Midbrain (tissue), 1 donor: ENCODE results near the gene CEP170B.
A peak's percentile ranks its signal among the peaks of the same experiment; 100 is the strongest.
"Not testable (repeated sequence)": the region's sequence is repeated elsewhere in the genome, so short reads cannot be mapped to it uniquely, and the experiment has no call there.

Source experiments
- DNase-seq: peaks from one replicate; lab custom pipeline; 2025; lab: John Stamatoyannopoulos, UW

The CEP170B gene

GRCh38 chr14:104844306-104845032, 20.6 kb upstream of the CEP170B start:
- no peak for DNase-seq

DNA sequence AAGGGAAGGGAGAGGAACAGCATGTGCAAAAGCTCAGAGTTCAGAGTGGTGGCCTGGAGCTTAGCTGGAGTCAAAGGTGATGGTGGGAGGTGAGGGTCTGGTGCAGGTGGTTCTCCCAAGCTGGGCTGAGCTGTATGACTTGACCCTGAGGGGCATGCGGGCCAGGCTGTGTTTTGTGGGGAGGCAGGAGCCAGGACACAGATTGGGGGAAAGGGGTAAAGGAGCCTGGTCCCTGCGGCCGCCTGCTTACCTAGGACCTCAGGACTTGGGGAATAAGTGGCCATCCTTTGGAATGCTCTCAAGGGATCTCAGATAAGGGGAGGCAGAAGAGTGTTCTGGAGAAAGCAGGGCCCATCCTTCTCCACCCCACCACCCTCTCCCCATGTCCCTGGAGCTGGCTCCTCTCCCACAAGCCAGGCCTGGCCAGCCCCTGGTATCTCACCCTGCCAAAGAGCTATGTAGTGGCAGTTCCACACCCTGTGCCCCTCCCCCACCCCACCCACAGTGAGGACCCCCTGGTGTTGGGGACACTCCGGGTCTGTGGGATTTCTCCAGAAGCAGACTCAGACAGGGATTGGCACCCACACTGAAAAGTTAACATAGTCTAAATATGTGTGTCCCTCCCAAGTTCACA, 19.9 kb upstream of the CEP170B start:
- no peak for DNase-seq

DNA sequence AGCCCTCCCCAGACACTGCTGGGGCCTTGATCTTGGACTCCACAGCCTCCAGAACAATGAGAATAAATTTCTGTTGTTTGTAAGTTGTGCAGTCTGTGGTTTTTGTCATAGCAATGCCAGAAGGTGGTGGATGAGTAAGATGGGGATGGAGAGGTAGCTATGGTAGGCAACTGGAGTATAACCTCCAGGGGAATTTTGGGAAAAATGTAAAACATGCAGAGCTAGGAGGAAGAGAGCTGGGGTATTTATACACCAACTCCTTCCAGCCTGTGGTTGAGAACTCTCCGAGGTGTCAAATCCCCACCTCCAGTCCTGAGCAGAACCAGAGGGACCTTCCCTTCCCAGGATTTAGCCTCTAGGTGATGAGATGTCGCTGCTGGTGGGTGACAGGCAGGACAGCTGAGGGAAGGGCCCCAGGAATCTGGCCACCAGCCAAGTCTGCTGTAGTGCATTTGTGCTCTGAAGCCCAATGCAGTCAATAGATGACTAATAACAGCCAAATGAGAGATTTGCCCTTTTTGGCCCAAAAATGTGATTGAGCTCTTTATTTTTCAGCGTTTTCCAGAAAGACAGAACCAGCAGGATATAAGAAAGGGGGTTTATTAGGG, 19.1 kb upstream of the CEP170B start:
- DNase-seq: no peak

GRCh38 chr14:104852280-104852663, 12.8 kb upstream of the CEP170B start:
- DNase-seq: no peak

DNA sequence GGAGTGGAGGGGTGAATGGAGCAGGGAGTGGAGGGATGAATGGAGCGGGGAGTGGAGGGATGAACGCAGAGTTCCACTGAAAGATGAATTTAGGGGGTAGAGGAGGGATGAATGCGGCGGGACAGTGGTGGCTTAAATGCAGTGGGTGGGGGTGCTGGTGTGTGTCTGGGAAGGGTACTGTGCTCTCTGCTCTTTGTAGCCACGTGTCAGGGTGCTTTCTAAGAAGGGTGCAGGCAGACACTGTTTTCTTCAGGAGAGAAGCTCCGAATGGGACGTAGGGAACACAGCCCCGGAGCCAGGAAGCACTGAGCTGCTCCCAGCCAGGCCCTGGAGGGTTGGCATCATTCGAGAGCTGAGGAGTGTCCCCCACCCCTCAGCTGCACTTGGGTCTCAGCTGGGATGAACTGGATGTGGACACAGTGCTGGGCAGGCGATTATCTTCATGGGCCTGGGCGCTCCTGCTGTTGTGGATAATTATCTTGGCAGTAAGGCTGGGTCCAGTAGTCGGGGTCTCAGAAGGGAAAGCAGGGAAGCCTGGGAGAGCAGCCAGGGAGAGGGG, 9.5 kb upstream of the CEP170B start:
- no peak for DNase-seq

DNA sequence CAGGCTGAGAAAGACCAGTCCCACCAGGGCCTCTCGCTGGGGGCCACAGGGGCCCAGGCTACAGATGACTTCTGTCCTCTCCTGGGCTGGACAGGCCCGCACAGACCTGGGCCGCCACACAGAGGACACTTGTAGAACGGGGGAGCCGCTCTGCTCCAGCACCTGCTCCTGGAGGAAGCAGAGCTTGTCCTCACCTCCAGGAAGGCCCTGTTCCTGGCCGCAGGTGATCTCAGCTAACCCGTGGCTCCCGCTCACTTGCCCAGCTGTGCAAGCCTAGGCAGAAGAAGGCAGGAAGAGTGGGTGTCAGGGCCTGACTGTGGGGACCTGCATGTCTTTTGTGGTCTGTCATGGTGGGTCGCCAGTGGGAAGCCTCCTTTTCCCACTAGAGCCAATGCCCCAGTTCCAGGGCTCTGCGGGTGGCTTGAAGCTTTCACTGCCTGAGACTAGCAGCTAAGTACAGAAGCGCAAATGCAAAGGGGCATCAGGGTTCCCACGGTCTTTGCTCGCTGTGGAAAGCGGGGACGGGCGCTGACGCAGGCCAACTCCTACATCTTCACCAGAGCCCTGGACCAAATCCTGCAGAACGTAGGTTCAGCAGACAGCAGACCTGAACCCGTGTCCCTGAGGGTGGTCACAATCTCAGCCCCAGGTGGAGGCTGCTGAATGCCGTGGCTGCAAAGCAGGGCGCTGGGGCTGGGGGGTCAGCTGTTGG, 8.8 kb upstream of the CEP170B start:
- DNase-seq: no peak

DNA sequence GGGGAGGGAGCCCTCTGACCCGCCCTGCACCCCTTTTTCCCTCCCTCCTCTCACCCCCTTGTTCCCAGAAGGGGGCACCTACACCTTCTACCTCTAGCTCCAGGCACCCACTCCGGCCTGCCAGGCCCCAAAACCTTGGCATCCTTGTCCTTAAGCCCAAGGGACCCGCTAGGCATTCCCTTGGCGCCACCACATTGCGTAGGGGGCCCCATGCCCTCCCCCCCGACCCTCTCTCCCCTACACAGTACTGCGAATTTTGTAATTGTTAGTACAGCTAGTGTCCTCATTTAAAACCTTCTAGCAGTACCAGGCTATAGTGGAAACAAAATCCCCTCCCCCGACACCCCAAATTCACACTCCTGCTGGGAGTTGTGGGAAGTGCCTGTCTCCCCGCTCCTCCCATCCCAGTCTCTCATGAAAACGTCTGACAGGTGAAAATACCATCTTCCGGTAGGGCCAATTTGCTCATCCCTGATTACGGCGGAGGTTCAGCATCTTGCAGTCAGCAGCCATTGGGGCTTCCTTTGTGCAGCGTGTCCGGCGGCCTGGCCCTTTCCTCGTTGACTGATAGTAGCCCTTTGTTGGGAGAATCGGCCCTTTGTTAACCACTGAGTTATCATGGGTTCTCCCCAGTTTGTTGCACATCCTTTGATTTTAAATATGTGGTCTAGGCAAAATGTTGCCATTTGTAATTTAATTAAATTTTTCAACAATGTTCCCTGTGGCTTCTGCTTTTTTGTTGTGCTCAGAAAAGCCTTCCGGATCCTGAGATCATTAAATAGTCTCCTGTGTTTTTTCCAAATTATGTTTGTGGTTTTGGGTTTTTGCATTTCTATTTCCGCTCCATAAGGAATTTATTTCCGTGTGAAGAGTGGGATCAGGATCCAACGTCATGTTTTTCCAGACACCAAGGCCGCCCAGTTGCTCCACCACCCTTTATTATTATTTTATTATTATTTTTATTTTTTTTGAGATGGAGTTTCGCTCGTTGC, 7.9 kb upstream of the CEP170B start:
- DNase-seq: peak; percentile 60

DNA sequence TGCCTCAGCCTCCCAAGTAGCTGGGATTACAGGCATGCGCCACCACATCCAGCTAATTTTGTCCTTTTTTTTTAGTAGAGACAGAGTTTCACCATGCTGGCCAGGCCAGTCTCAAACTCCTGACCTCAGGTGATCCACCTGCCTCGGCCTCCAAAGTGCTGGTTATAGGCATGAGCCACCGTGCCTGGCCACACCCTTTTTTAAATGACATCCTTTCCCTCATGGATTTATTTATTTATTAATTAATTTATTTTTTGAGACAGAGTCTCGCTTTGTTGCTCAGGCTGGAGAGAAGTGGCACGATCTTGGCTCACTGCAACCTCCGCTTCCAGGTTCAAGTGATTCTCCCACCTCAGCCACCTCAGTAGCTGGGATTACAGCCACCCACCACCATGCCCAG, 7.1 kb upstream of the CEP170B start:
- not testable (repeated sequence) for DNase-seq

DNA sequence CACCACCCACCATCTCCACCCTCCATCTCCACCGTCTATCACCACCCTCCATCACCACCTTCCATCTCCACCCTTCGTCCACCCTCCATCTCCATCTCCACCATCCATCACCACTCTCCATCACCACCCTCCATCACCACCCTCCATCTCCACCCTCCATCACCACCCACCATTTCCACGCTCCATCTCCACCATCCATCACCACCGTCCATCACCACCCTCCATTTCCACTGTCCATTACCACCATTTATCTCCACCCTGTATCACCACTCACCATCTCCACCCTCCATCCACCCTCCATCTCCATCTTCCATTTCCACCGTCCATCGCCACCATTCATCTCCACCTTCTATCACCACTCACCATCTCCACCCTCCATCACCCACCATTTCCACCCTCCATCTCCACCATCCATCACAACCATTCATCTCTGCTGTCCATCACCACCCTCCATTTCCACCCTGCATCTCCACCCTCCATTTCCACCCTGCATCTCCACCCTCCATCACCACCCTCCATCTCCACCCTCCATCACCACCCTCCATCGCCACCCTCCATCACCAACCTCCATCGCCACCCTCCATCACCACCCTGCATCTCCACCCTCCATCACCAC, 6.1 kb upstream of the CEP170B start:
- DNase-seq: no peak

GRCh38 chr14:104859900-104860299, 5.2 kb upstream of the CEP170B start:
- DNase-seq: no peak

DNA sequence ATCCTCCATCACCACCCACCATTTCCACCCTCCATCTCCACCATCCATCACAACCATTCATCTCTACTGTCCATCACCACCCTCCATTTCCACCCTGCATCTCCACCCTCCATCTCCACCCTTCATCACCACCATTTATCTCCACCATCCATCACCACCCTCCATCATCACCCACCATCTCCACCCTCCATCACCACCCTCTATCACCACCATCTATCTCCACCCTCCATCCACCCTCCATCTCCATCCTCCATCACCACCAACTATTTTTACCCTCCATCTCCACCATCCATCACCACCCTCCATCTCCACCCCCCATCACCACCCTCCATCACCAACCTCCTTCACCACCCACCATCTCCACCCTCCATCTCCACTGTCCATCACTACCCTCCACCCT, 4.7 kb upstream of the CEP170B start:
- DNase-seq: no peak

DNA sequence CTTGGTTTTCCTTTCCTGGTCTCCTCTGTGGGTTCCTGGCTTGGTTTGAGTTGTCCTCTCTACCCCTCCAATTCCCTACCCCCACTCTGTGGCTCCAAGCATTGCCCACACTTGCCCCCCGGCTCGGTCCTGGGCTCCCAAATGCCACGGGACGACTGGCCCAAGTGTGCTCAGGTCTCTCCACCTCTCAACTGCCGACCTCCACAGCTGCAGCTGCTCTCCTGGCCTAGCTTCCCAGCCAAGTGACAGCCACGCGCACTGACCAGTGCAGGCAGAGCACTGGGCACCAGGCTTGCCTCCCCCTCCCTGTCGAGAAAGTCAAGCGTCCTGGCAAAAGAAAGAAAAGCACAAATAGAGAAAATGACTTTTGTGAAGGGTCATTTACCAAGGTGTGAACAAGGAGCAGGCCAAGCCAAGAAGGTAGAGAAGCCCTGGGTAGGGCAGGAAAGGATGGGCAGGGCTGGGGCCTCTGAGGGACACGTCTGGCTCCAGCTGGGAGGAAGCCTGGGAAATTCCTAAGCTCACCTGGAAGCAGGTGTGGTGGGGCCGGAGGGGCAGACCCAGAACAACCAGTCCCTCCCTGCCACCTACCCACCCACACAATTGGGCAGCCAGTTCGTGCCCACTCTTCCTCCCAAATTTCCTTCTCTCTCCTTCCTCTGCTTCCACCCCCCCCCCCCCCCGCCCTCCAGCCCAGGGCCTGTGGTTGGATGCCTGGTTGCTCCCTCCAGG, 1.8 kb upstream of the CEP170B start:
- DNase-seq: no peak

DNA sequence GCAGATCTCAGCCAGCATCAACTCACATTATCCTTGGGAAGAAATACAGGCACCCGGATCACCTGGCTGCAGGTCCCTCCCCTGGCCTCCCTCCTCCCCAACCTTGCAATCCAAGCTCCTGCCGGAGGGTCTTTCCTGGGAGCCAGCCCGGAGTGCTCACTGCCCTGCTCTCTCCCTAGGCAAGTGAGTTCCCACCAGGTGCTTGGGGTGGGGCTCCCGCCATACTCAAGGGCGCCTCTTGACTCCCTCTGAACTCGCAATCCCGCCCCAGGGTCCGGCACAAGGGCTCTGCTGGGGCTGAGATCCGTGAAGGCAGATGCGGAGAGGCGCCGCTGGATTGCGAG, 1.2 kb upstream of the CEP170B start:
- no peak for DNase-seq

DNA sequence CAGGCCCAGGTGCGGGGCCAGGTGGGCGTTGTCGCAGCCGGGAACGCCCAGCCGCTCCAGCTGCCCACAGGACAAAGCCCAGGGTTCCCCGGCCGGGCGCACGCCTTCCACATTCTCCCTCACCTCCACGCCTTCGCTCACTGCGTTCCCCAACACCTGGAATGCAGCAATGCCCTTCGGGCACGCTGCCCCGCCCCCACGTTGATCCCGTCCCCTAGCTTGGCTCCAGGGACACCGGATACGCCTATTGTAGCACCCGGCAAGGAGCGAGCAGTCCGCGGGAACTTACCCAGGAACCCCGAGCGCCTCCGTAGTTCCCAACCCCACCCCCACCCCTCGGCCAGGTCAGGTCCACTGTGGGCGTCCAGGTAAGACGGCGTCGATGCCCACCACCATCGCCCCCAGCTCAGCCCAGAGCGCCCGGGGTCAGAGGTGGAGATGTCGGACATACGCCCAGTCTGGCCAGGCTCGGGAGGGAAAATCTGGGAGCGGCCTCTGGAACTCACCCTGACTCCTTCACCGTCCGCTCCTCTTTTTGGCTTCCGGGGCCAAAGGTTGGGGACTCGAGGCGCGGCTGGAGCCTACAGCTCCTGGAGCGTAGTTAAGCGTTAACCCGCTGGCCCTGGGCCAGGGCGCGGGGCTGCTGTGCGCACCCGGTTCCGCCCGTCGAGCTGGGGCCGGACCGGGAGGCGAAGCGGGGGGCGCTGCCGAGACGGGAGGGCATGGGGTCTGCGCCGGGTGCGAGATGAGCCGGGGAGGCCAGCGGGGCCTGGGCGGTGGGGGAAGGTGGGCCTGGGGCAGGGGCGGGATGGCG, 594 bp upstream of the CEP170B start:
- no peak for DNase-seq

- no peak for DNase-seq
These were observed 768 bp downstream of the CEP170B start for GRCh38 chr14:104865631-104866441.

GRCh38 chr14:104866451-104867370, 1.6 kb downstream of the CEP170B start:
- no peak for DNase-seq

- DNase-seq: no peak
These were observed 2.4 kb downstream of the CEP170B start for GRCh38 chr14:104867371-104868059.
